Lower lobe of right lung (tissue), 2 donors: Measurements from ENCODE around the gene CUBN. TPM values are rescaled to one million over a fixed set of nuclear protein-coding genes. Genes with fewer than 3 reads are reported as not detected.

Experiments
- ATAC-seq, 2 donors: fragments of 200-7000 bp; cut with Tn5 transposase; one replicate each; pipeline ENCODE4 v1.9.1; 2020 to 2022; ENCODE audit warnings: mild to moderate bottlenecking in 2 of 2, moderate library complexity in 2 of 2
- DNase-seq: peaks from one replicate; pipeline ENCODE4 v3.0.0-alpha.2; 2020
- H3K27ac ChIP-seq: fragments of 200-600 bp; one replicate; pipeline ENCODE4 v1.8.0; 2022
- H3K27me3 ChIP-seq: fragments of 200-600 bp; one replicate; pipeline ENCODE4 v1.8.0; 2022; ENCODE audit warnings: low read depth
- H3K36me3 ChIP-seq: fragments of 200-600 bp; one replicate; pipeline ENCODE4 v1.8.0; 2022; ENCODE audit warnings: mild to moderate bottlenecking
- H3K4me1 ChIP-seq: fragments of 200-600 bp; one replicate; pipeline ENCODE4 v1.8.0; 2022
- H3K4me3 ChIP-seq: fragments of 200-600 bp; one replicate; pipeline ENCODE4 v1.8.0; 2022; ENCODE audit warnings: mild to moderate bottlenecking
- H3K9me3 ChIP-seq: fragments of 200-600 bp; one replicate; pipeline ENCODE4 v1.8.0; 2022
- intact Hi-C: fragments of 100-400 bp; cut with DNase I; formaldehyde crosslinking; loops from one replicate; pipeline ENCODE4 v1.11.0; 2022
- total RNA-seq: library from RNA; stranded (reverse); fragmentation: NEBNext Ultra II Directional; extraction: Animal tissue kit (Norgen Biotek cat#: 25700); gene quantifications from one replicate; pipeline ENCODE4 v1.2.1, GENCODE V29; 2021
- TF ChIP-seq, protein P1 (sequence below): fragments of 200-600 bp; IDR thresholded peaks from one replicate; pipeline ENCODE4 v1.8.0; 2022; ENCODE audit warnings: antibody characterized with exemption, mild to moderate bottlenecking
- donor health status: DM: no; HTN: yes; CAD: no; lungs with severe emphysema.

CUBN gene
- total RNA-seq, 1 donor from 2014 or later, result 2.2 TPM

GRCh38 chr10:17053061-17053460, 76.5 kb downstream of the CUBN start:
- intact Hi-C loops, result no loop called here
- ATAC-seq, result no peak
- Histone ChIP-seq H3K27ac (no peak overlapping the region), H3K4me1 (no peaks in the 10 kb centered on the region), H3K36me3 (no peaks in the 10 kb centered on the region), H3K9me3 (no peaks in the 10 kb centered on the region), H3K4me3 (no peak overlapping the region), H3K27me3 (no peaks in the 10 kb centered on the region)
- TF ChIP-seq, protein P1, sequence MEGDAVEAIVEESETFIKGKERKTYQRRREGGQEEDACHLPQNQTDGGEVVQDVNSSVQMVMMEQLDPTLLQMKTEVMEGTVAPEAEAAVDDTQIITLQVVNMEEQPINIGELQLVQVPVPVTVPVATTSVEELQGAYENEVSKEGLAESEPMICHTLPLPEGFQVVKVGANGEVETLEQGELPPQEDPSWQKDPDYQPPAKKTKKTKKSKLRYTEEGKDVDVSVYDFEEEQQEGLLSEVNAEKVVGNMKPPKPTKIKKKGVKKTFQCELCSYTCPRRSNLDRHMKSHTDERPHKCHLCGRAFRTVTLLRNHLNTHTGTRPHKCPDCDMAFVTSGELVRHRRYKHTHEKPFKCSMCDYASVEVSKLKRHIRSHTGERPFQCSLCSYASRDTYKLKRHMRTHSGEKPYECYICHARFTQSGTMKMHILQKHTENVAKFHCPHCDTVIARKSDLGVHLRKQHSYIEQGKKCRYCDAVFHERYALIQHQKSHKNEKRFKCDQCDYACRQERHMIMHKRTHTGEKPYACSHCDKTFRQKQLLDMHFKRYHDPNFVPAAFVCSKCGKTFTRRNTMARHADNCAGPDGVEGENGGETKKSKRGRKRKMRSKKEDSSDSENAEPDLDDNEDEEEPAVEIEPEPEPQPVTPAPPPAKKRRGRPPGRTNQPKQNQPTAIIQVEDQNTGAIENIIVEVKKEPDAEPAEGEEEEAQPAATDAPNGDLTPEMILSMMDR, result no peak
- no peak for DNase-seq

DNA sequence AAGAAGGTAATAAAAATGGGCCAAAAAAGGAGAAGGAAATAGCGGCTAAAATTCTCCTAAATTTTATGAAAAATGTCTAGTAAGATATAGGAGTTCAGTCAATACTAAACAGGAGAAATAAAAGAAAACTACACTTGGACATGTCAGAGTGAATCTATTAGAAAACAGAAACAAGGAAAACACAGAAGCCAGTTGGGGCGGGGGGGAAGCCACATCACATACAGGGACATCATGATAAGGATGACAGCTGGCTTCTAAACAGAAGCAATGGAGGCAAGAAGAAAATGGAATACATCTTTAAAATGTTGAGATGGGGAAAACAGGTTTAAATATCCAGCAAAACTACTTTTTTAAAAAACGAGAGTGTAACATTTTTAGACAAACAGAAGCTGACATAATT, 77.8 kb downstream of the CUBN start:
- ATAC-seq, result no peak
- H3K4me1 ChIP-seq, result no peaks in the 10 kb centered on the region
- no peak for DNase-seq
- no peak overlapping the region for H3K4me3 ChIP-seq
- intact Hi-C loops, result no loop called here
- H3K36me3 ChIP-seq, result no peaks in the 10 kb centered on the region
- TF ChIP-seq, protein P1, result no peak
- H3K27ac ChIP-seq, result no peak overlapping the region
- no peaks in the 10 kb centered on the region for H3K27me3 ChIP-seq
- H3K9me3 ChIP-seq, result no peaks in the 10 kb centered on the region

DNA sequence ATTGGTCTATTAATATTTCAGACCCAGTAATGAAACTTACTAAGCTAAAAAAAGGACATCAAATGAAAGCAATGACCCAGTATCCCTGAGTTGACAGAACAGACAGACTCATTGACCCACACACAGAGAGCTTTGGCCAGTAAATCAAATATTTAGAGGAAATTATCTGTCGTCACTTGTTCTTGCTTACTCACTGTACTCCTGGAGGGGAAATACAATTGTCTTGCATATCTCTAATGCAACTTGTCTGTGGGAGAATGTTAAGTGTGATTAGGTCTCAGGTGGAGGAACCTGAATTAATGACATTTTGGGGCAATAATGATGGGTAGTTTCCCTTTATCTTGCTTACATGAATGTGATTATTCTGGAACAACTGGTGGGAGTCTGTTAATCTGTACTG, 80.4 kb downstream of the CUBN start:
- Histone ChIP-seq H3K27ac (no peak overlapping the region), H3K36me3 (no peaks in the 10 kb centered on the region), H3K27me3 (no peaks in the 10 kb centered on the region), H3K4me3 (no peak overlapping the region), H3K4me1 (no peaks in the 10 kb centered on the region), H3K9me3 (no peaks in the 10 kb centered on the region)
- ATAC-seq (peak in 1 of 2 donors; percentile 29), DNase-seq (no peak)
- intact Hi-C loops, result no loop called here
- TF ChIP-seq, protein P1, result no peak

DNA sequence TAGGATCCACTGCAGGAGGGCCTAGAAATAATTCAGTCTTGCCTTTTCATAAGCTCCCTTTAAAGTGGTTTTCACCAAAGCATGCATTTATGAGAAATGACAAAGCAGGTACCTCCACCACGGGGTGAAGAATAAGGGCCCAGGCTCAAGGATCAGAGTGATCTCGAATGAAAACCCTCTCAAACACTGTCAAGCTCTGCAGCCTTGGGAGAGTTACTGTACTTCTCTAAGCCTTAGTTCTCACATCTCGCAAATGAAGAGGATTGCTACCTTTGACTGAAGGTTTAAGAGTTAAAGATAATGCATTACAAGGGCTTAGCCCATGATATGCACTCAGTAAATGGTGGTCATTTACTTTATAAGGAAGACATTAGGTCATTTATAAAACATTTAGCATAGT, 81.7 kb downstream of the CUBN start:
- TF ChIP-seq, protein P1, result no peak
- DNase-seq (no peak), ATAC-seq (no peak)
- intact Hi-C loops, result no loop called here
- Histone ChIP-seq H3K4me3 (no peak overlapping the region), H3K27ac (no peak overlapping the region), H3K36me3 (no peaks in the 10 kb centered on the region), H3K9me3 (no peaks in the 10 kb centered on the region), H3K27me3 (no peaks in the 10 kb centered on the region), H3K4me1 (no peaks in the 10 kb centered on the region)

GRCh38 chr10:17046989-17047388, 82.6 kb downstream of the CUBN start:
- H3K36me3 ChIP-seq, result no peaks in the 10 kb centered on the region
- DNase-seq (no peak), ATAC-seq (no peak)
- H3K4me1 ChIP-seq, result no peaks in the 10 kb centered on the region
- TF ChIP-seq, protein P1, result no peak
- no peak overlapping the region for H3K4me3 ChIP-seq
- intact Hi-C loops, result no loop called here
- H3K9me3 ChIP-seq, result no peaks in the 10 kb centered on the region
- H3K27ac ChIP-seq, result no peak overlapping the region
- no peaks in the 10 kb centered on the region for H3K27me3 ChIP-seq

GRCh38 chr10:17043586-17043985, 86.0 kb downstream of the CUBN start:
- no peaks in the 10 kb centered on the region for H3K9me3 ChIP-seq
- intact Hi-C loops, result no loop called here
- no peak overlapping the region for H3K27ac ChIP-seq
- no peaks in the 10 kb centered on the region for H3K27me3 ChIP-seq
- H3K36me3 ChIP-seq, result no peaks in the 10 kb centered on the region
- H3K4me1 ChIP-seq, result no peaks in the 10 kb centered on the region
- DNase-seq (no peak), ATAC-seq (no peak)
- TF ChIP-seq, protein P1, result no peak
- no peak overlapping the region for H3K4me3 ChIP-seq
